AG04450 (cell line): ENCODE measurements around the gene RAPGEF3. TPM values are rescaled to one million over a fixed set of nuclear protein-coding genes. Genes with fewer than 3 reads are reported as not detected.
A peak's percentile ranks its signal among the peaks of the same experiment; 100 is the strongest.

Experiments
- CTCF ChIA-PET: fragments of 300-600, 350-600 bp; formaldehyde crosslinking; extraction: SDS; loops from one replicate; lab custom pipeline; 2022; ENCODE audit warnings: antibody characterized with exemption, inconsistent platforms; lab: Charles Lee
- POLR2A ChIA-PET: fragments of 350-600 bp; formaldehyde crosslinking; extraction: SDS; loops from one replicate; lab custom pipeline; 2021; ENCODE audit warnings: antibody characterized with exemption, inconsistent platforms; lab: Yijun Ruan, JAX
- DNase-seq: peaks from one replicate; pipeline ENCODE4 v3.0.0-alpha.2; 2011; ENCODE audit warnings: low read depth, low spot score
- H3K27ac ChIP-seq: one replicate; pipeline ENCODE4 v1.5.1; 2012; ENCODE audit warnings: low read depth, low read length, control low read depth
- H3K27me3 ChIP-seq: one replicate; pipeline ENCODE4 v1.6.0; 2012; ENCODE audit warnings: low read length; ENCODE audit not compliant: control insufficient read depth, insufficient read depth
- H3K4me3 ChIP-seq: 2 replicates; pipeline ENCODE4 v1.5.1; 2011; ENCODE audit warnings: mild to moderate bottlenecking, low read depth, low read length, control low read depth
- H3K9me3 ChIP-seq: 2 replicates; pipeline ENCODE4 v1.5.1; 2012; ENCODE audit warnings: low read length; ENCODE audit not compliant: control insufficient read depth, insufficient read depth
- CTCF ChIP-seq: IDR thresholded peaks from 2 replicates; pipeline ENCODE4 v1.5.1; 2011; ENCODE audit warnings: low read depth, low read length, control low read depth, inconsistent platforms
- polyA plus RNA-seq: library from polyadenylated mRNA; depleted of rRNA; stranded (reverse); fragments of >200 nt; gene quantifications from 2 replicates; pipeline ENCODE4 v1.2.3, GENCODE V29; 2011

The RAPGEF3 gene
- polyA plus RNA-seq, 1 experiment, result 1.7 TPM

DNA sequence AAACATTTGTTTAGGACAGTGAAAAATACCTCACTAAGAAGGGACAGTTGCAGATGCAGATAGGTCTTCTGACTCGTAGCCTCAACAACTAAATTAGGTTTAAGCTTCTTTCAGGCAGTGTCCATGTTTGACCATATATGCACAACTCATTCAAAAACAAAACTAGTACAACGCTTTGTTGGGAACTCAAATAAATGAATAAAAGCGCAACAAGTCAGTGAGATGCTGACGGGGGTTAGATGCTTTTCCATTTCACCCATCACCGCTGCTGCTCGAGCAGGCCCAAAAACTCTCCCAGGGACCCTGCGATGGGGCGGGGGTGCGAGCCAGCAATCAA, 53.5 kb downstream of the RAPGEF3 start:
- H3K27me3 ChIP-seq, result no peaks in the 10 kb centered on the region
- DNase-seq, result no peak
- H3K9me3 ChIP-seq, result no peaks in the 10 kb centered on the region
- no peak overlapping the region for H3K27ac ChIP-seq
- TF ChIP-seq CTCF, result no peak
- ChIA-PET CTCF (interaction anchor here (0.5 to 5.2 kb wide), 18 partner anchors 9 to 480 kb away, joined by 3 to 33 read pairs (median 4); partner anchors contain the start of gene RAPGEF3), POLR2A (no interaction called here)
- H3K4me3 ChIP-seq, result peak overlapping the region; percentile 78

GRCh38 chr12:47704719-47705118, 54.0 kb downstream of the RAPGEF3 start:
- ChIA-PET POLR2A (no interaction called here), CTCF (interaction anchor here (0.5 to 5.2 kb wide), 19 partner anchors 8 to 481 kb away, joined by 3 to 33 read pairs (median 3); partner anchors contain the start of gene RAPGEF3)
- H3K27ac ChIP-seq, result no peak overlapping the region
- H3K27me3 ChIP-seq, result no peaks in the 10 kb centered on the region
- peak overlapping the region; percentile 78 for H3K4me3 ChIP-seq
- DNase-seq, result no peak
- no peaks in the 10 kb centered on the region for H3K9me3 ChIP-seq
- no peak for TF ChIP-seq CTCF

GRCh38 chr12:47700263-47700662, 58.4 kb downstream of the RAPGEF3 start:
- no peak for DNase-seq
- CTCF ChIA-PET, result no interaction called here
- POLR2A ChIA-PET, result no interaction called here
- H3K4me3 ChIP-seq, result no peak overlapping the region
- no peaks in the 10 kb centered on the region for H3K9me3 ChIP-seq
- H3K27me3 ChIP-seq, result no peaks in the 10 kb centered on the region
- no peak overlapping the region for H3K27ac ChIP-seq
- no peak for TF ChIP-seq CTCF

DNA sequence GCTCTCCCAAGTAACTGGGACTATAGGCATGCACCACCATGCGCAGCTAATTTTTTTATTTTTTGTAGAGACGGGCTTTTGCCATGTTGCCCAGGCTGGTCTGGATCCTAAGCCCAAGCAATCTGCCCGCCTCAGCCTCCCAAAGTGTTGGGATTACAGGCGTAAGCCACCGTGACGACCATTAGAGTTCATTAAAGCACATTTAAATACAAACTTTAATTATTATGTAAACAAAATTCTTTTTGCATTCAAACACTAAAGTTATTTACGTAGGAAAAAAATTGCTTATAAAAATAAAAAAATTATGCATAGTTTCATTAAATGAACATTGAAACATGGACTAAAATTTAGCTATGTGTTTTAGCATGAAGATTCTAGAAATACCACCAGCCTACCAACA, 60.0 kb downstream of the RAPGEF3 start:
- no peak for DNase-seq
- ChIA-PET POLR2A (no interaction called here), CTCF (no interaction called here)
- Histone ChIP-seq H3K27me3 (no peaks in the 10 kb centered on the region), H3K9me3 (no peaks in the 10 kb centered on the region), H3K27ac (no peak overlapping the region), H3K4me3 (no peak overlapping the region)
- TF ChIP-seq CTCF, result no peak

GRCh38 chr12:47698055-47698454, 60.6 kb downstream of the RAPGEF3 start:
- CTCF ChIA-PET, result interaction anchor here (0.8 kb wide), 2 partner anchors 11 to 46 kb away, joined by 3 to 5 read pairs; no protein-coding TSS in a partner anchor
- Histone ChIP-seq H3K9me3 (no peaks in the 10 kb centered on the region), H3K27ac (no peak overlapping the region), H3K27me3 (no peaks in the 10 kb centered on the region), H3K4me3 (no peak overlapping the region)
- POLR2A ChIA-PET, result no interaction called here
- DNase-seq, result no peak
- TF ChIP-seq CTCF, result no peak
